ENCODE data around the gene FAM186B. TPM values are rescaled to one million over a fixed set of nuclear protein-coding genes. Genes with fewer than 3 reads are reported as not detected.
A peak's percentile ranks its signal among the peaks of the same experiment; 100 is the strongest.

The FAM186B gene
- total and polyA plus RNA-seq, 2 of the 13 experiments (the other 11 are each of a cell fraction or from before 2014, with no cell fraction given) = 0.07 to 0.20 TPM

- TF ChIP-seq ATF2 (CRISPR knock-in tag; IDR thresholded peaks at IDR 0.05) (no peak), ZNF354B (CRISPR knock-in tag; IDR thresholded peaks at IDR 0.05) (no peak), CREB3 (CRISPR knock-in tag; IDR thresholded peaks at IDR 0.05) (0 out of 2 replicates have a peak, but pooled peaks have one; percentile 15), JARID2 (CRISPR knock-in tag; IDR thresholded peaks at IDR 0.05; ENCODE audit: insufficient replicate concordance) (no peak), RERE (CRISPR knock-in tag; IDR thresholded peaks at IDR 0.05; ENCODE audit: low read depth) (no peak), MIER2 (CRISPR knock-in tag; IDR thresholded peaks at IDR 0.05) (no peak), DNMT3B (CRISPR knock-in tag; conservative IDR thresholded peaks at IDR 0.05) (0 out of 2 replicates have a peak, but pooled peaks have one; percentile 49), E2F2 (CRISPR knock-in tag; IDR thresholded peaks at IDR 0.05; ENCODE audit: borderline replicate concordance) (no peak), ZNF75D (CRISPR knock-in tag; IDR thresholded peaks at IDR 0.05; ENCODE audit: borderline replicate concordance) (0 out of 2 replicates have a peak, but pooled peaks have one; percentile 67), ZNF577 (CRISPR knock-in tag; IDR thresholded peaks at IDR 0.05; ENCODE audit: borderline replicate concordance, low read depth) (no peak), POGK (CRISPR knock-in tag; conservative IDR thresholded peaks at IDR 0.05) (peak; percentile 11; the same call in 1 of the 2 replicates), HDAC1 (CRISPR knock-in tag; IDR thresholded peaks at IDR 0.05) (peak; percentile 40; the same call in 1 of the 2 replicates), NFE2L1 (CRISPR knock-in tag; IDR thresholded peaks at IDR 0.05; ENCODE audit: borderline replicate concordance) (no peak), KDM2A (CRISPR knock-in tag; IDR thresholded peaks at IDR 0.05; ENCODE audit: borderline replicate concordance, low read depth) (peak; percentile 32; the same call in 1 of the 2 replicates), DR1 (CRISPR knock-in tag; IDR thresholded peaks at IDR 0.05) (no peak), ZNF430 (CRISPR knock-in tag; IDR thresholded peaks at IDR 0.05) (no peak; the same call in 1 of the 2 replicates), SP5 (CRISPR knock-in tag; IDR thresholded peaks at IDR 0.05; ENCODE audit: borderline replicate concordance, low read depth) (no peak)
Measured at GRCh38 chr12:49622501-49623141, 17.2 kb upstream of the FAM186B start (continued).
